Left ventricle myocardium inferior (tissue), 1 donor: Measurements from ENCODE around the gene CGREF1. TPM values are rescaled to one million over a fixed set of nuclear protein-coding genes. Genes with fewer than 3 reads are reported as not detected.

ENCODE experiments used
- DNase-seq: peaks from one replicate; pipeline ENCODE4 v3.0.0-alpha.2; 2020
- H3K27ac ChIP-seq: fragments of 200-600 bp; replicated peaks from 2 replicates; pipeline ENCODE4 v1.8.0; 2021
- H3K27me3 ChIP-seq: fragments of 200-600 bp; 2 replicates; pipeline ENCODE4 v1.8.0; 2021; ENCODE audit warnings: low read depth
- H3K36me3 ChIP-seq: fragments of 200-600 bp; 2 replicates; pipeline ENCODE4 v1.8.0; 2021
- H3K4me1 ChIP-seq: fragments of 200-600 bp; 2 replicates; pipeline ENCODE4 v1.8.0; 2021
- H3K4me3 ChIP-seq: fragments of 200-600 bp; 2 replicates; pipeline ENCODE4 v1.8.0; 2021; ENCODE audit warnings: mild to moderate bottlenecking, moderate library complexity
- H3K9me3 ChIP-seq: fragments of 200-600 bp; replicated peaks from 2 replicates; pipeline ENCODE4 v1.8.0; 2021
- CTCF ChIP-seq: fragments of 200-600 bp; IDR thresholded peaks from 2 replicates; pipeline ENCODE4 v1.8.0; 2021; ENCODE audit warnings: antibody characterized with exemption, mild to moderate bottlenecking, borderline replicate concordance
- intact Hi-C: fragments of 100-400 bp; cut with micrococcal nuclease; formaldehyde crosslinking; loops from one replicate; pipeline ENCODE4 v1.11.0; 2022
- total RNA-seq: library from RNA; stranded (reverse); fragmentation: NEBNext Ultra II Directional; extraction: Animal tissue kit (Norgen Biotek cat#: 25700); gene quantifications from one replicate; pipeline ENCODE4 v1.2.1, GENCODE V29; 2021
- donor health status: DM: no; HTN: yes; CAD: no; lungs with severe emphysema.

The CGREF1 gene
- total RNA-seq, 1 donor from 2014 or later: 0.80 TPM

DNA sequence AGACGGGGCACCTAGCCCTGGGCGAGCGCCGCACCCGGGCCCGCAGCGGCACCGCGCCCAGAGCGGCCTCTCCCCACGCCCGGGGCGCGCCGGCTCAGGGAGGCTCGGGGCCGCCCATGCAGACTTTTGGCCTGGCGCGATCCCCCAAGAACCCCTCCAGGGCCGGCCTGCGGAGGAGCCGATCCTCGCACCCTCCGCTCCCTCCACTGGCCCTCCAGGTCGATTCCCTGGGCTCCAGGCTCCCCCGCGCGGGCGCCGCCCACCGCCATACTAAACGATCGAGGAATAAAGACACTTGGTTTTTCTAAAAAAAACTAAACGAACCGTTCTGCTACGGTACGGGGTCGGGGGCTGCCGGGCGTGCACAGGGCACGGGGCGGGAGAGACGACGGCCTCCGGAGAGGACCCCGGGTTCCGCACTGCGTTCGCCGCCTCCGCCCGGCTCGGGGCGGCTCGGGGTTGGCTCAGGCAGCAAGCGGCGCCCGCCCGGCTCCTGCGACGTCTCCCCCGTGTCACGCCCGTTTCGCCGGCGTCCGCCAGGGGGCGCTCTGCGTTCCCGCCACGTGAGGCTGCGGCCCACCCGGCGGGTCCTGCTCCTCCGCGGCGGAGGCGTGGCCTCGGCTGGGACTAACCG lies 32.7 kb downstream of the CGREF1 start:
- Histone ChIP-seq H3K27ac (peak overlapping the region; percentile 97), H3K4me1 (peaks cover 50% of the 10 kb centered on the region), H3K36me3 (no peaks in the 10 kb centered on the region), H3K4me3 (peak overlapping the region; percentile 84), H3K9me3 (no peaks in the 10 kb centered on the region), H3K27me3 (no peaks in the 10 kb centered on the region)
- TF ChIP-seq CTCF: peak; percentile 87
- DNase-seq: peak; percentile 96
- intact Hi-C loops: loop anchor here (10.0 kb wide), 1 partner anchor 121 kb away; no protein-coding TSS in a partner anchor

GRCh38 chr2:27085673-27086089 lies 33.2 kb downstream of the CGREF1 start:
- TF ChIP-seq CTCF: peak; percentile 61
- Histone ChIP-seq H3K4me3 (peak overlapping the region; percentile 84), H3K27me3 (no peaks in the 10 kb centered on the region), H3K9me3 (no peaks in the 10 kb centered on the region), H3K27ac (peak overlapping the region; percentile 97), H3K4me1 (peaks cover 55% of the 10 kb centered on the region), H3K36me3 (no peaks in the 10 kb centered on the region)
- peak; percentile 82 for DNase-seq
- intact Hi-C loops: loop anchor here (10.0 kb wide), 1 partner anchor 121 kb away; no protein-coding TSS in a partner anchor

GRCh38 chr2:27085062-27085672 lies 33.8 kb downstream of the CGREF1 start:
- DNase-seq: no peak
- H3K27ac ChIP-seq: peak overlapping the region; percentile 97
- no peak for TF ChIP-seq CTCF
- intact Hi-C loops: loop anchor here (10.0 kb wide), 1 partner anchor 120 kb away; no protein-coding TSS in a partner anchor
- H3K27me3 ChIP-seq: no peaks in the 10 kb centered on the region
- H3K4me1 ChIP-seq: peaks cover 61% of the 10 kb centered on the region
- no peaks in the 10 kb centered on the region for H3K9me3 ChIP-seq
- no peaks in the 10 kb centered on the region for H3K36me3 ChIP-seq
- peak overlapping the region; percentile 84 for H3K4me3 ChIP-seq

GRCh38 chr2:27084297-27085061 lies 34.4 kb downstream of the CGREF1 start:
- intact Hi-C loops: loop anchor here (10.0 kb wide), 1 partner anchor 120 kb away; no protein-coding TSS in a partner anchor
- Histone ChIP-seq H3K4me1 (peaks cover 64% of the 10 kb centered on the region), H3K4me3 (no peak overlapping the region), H3K9me3 (no peaks in the 10 kb centered on the region), H3K27me3 (no peaks in the 10 kb centered on the region), H3K27ac (peak overlapping the region; percentile 97), H3K36me3 (no peaks in the 10 kb centered on the region)
- TF ChIP-seq CTCF: no peak
- DNase-seq: no peak

DNA sequence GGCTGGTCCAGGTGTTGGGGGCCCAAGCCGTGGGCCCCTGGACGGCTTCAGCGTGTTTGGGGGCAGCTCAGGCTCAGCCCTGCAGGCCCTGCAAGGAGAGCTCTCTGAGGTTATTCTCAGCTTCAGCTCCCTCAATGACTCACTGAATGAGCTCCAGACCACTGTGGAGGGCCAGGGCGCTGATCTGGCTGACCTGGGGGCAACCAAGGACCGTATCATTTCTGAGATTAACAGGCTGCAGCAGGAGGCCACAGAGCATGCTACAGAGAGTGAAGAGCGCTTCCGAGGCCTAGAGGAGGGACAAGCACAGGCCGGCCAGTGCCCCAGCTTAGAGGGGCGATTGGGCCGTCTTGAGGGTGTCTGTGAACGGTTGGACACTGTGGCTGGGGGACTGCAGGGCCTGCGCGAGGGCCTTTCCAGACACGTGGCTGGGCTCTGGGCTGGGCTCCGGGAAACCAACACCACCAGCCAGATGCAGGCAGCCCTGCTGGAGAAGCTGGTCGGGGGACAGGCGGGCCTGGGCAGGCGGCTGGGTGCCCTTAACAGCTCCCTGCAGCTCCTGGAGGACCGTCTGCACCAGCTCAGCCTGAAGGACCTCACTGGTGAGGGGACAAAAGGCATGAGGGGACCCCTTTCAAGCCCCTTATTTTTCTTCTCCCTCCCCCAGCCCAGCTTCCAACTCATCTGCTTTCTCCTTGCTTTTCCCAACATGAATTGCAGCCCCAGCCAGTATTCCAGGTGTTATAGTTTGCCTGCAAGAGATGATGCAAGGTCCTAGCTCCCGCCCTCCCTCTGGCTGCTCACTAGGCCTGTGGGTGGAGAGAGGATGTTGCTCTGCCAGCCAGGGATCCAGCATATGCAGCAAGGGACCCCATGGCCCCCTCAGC lies 35.3 kb downstream of the CGREF1 start:
- Histone ChIP-seq H3K4me3 (no peak overlapping the region), H3K27me3 (no peaks in the 10 kb centered on the region), H3K27ac (no peak overlapping the region), H3K4me1 (peaks cover 64% of the 10 kb centered on the region), H3K9me3 (no peaks in the 10 kb centered on the region), H3K36me3 (no peaks in the 10 kb centered on the region)
- intact Hi-C loops: loop anchor here (10.0 kb wide), 1 partner anchor 119 kb away; no protein-coding TSS in a partner anchor
- TF ChIP-seq CTCF: no peak
- no peak for DNase-seq
